Panc1 (cell line): ENCODE data around the gene NF1. TPM values are rescaled to one million over a fixed set of nuclear protein-coding genes. Genes with fewer than 3 reads are reported as not detected.

ENCODE experiments used
- ATAC-seq: fragments of 200-7000 bp; cut with Tn5 transposase; 2 replicates; pipeline ENCODE4 v1.9.1; 2020; ENCODE audit warnings: mild to moderate bottlenecking, moderate library complexity
- BruUV-seq: library from RNA; stranded (reverse); fragments of 400-500 nt; replicated peaks from 2 replicates; lab custom pipeline; 2021; lab: Mats Ljungman, UMichigan
- CTCF ChIA-PET: fragments of 300-600 bp; sonication (Branson Sonifier 250); formaldehyde crosslinking; loops from one replicate; lab custom pipeline; 2022; ENCODE audit warnings: antibody characterized with exemption; lab: Charles Lee
- POLR2A ChIA-PET: fragments of 300-600 bp; sonication (Branson Sonifier 250); formaldehyde crosslinking; loops from one replicate; lab custom pipeline; 2022; ENCODE audit warnings: antibody characterized with exemption; lab: Charles Lee
- DNase-seq: peaks from one replicate; pipeline ENCODE4 v3.0.0-alpha.2; 2010; ENCODE audit warnings: low read depth, low spot score
- H3K27ac ChIP-seq: 2 replicates; pipeline ENCODE4 v1.5.1; 2011; ENCODE audit warnings: mild to moderate bottlenecking, low read length, inconsistent platforms
- H3K27me3 ChIP-seq: fragments of 200-500 bp; sonication (Bioruptor generic); 2 replicates; pipeline ENCODE4 v1.6.0; 2014; ENCODE audit warnings: low read length, inconsistent platforms; ENCODE audit not compliant: control insufficient read depth, insufficient read depth
- H3K36me3 ChIP-seq: fragments of 200-500 bp; sonication (Bioruptor generic); 2 replicates; pipeline ENCODE4 v1.5.1; 2014; ENCODE audit warnings: inconsistent platforms, mild to moderate bottlenecking, low read length, moderate library complexity; ENCODE audit not compliant: control insufficient read depth, insufficient read depth
- H3K4me1 ChIP-seq: 2 replicates; pipeline ENCODE4 v1.5.1; 2011; ENCODE audit warnings: inconsistent platforms, mild to moderate bottlenecking, low read length, moderate library complexity; ENCODE audit not compliant: control insufficient read depth, insufficient read depth
- H3K4me3 ChIP-seq, 2 experiments: 2 replicates each; pipeline ENCODE4 v1.5.1; 2011 to 2012; ENCODE audit warnings: low read depth in 2 of 2, low read length in 2 of 2, mild to moderate bottlenecking in 2 of 2, inconsistent platforms in 1 of 2, moderate library complexity in 1 of 2
- H3K9me3 ChIP-seq: fragments of 200-500 bp; sonication (Bioruptor generic); 2 replicates; pipeline ENCODE4 v1.5.1; 2014; ENCODE audit warnings: low read depth, mild to moderate bottlenecking, inconsistent platforms, low read length, moderate library complexity; ENCODE audit not compliant: control insufficient read depth, insufficient read depth
- CTCF ChIP-seq: fragments of 450-650 bp; IDR thresholded peaks from 2 replicates; pipeline ENCODE4 v1.5.1; 2017; ENCODE audit warnings: mild to moderate bottlenecking
- POLR2AphosphoS5 ChIP-seq: IDR thresholded peaks from 2 replicates; pipeline ENCODE4 v1.6.1; 2012; ENCODE audit warnings: mild to moderate bottlenecking, low read depth, low read length, moderate library complexity
- REST ChIP-seq, 2 experiments: IDR thresholded peaks; 2 replicates each; pipeline ENCODE4 v1.6.1; 2011 to 2012; ENCODE audit warnings: low read depth in 2 of 2, control low read depth in 1 of 2, low read length in 1 of 2, mild to moderate bottlenecking in 1 of 2, moderate library complexity in 1 of 2; ENCODE audit not compliant: insufficient read depth in 1 of 2
- SIN3A ChIP-seq: IDR thresholded peaks from 2 replicates; pipeline ENCODE4 v1.6.1; 2012; ENCODE audit warnings: low read depth, mild to moderate bottlenecking, low read length, moderate library complexity, borderline replicate concordance; ENCODE audit not compliant: insufficient read depth
- TCF7L2 ChIP-seq: IDR thresholded peaks from 2 replicates; pipeline ENCODE4 v1.6.1; 2011; ENCODE audit warnings: mild to moderate bottlenecking, low read depth, low read length, inconsistent platforms
- in situ Hi-C: cut with HindIII; loops from 2 replicates; pipeline ENCODE4 v1.10.0; 2016; ENCODE audit warnings: low sequenced_read_pairs, low pct_unique_long_range_greater_than_20kb
- intact Hi-C: fragments of 100-400 bp; cut with micrococcal nuclease; formaldehyde crosslinking; loops from one replicate; pipeline ENCODE4 v1.10.0; 2022; ENCODE audit not compliant: unreplicated experiment
- total RNA-seq: library from RNA; stranded (reverse); gene quantifications from one replicate; pipeline ENCODE4 v1.2.1, GENCODE V29; 2021; ENCODE audit not compliant: unreplicated experiment

The NF1 gene
- total RNA-seq, 1 experiment from 2014 or later: 82.5 TPM

- H3K27ac ChIP-seq: no peak overlapping the region
- no peaks in the 10 kb centered on the region for H3K4me1 ChIP-seq
- DNase-seq: no peak
- TF ChIP-seq POLR2AphosphoS5: no peak
- TF ChIP-seq CTCF: no peak
- no peak for TF ChIP-seq REST (IDR thresholded peaks at IDR 0.05; ENCODE audit: insufficient read depth in 1 of 2, low read depth in 2 of 2, low read length in 1 of 2)
- no peak for TF ChIP-seq TCF7L2
- no peak for TF ChIP-seq SIN3A
- intact Hi-C loops (no loop called here), in situ Hi-C loops (no loop called here)
- no peak for ATAC-seq
- H3K27me3 ChIP-seq: no peaks in the 10 kb centered on the region
- no peaks in the 10 kb centered on the region for H3K36me3 ChIP-seq
- no peak overlapping the region for H3K4me3 ChIP-seq
- BruUV-seq: no TSS peak
- CTCF ChIA-PET: no interaction called here
- H3K9me3 ChIP-seq: no peaks in the 10 kb centered on the region
- POLR2A ChIA-PET: interaction anchor here (0.6 kb wide), 2 partner anchors 347 to 403 kb away, joined by 3 read pairs; no protein-coding TSS in a partner anchor
Observed at GRCh38 chr17:31397256-31397939, 302.6 kb downstream of the NF1 start.

- Histone ChIP-seq H3K4me1 (no peaks in the 10 kb centered on the region), H3K27me3 (no peaks in the 10 kb centered on the region), H3K9me3 (no peaks in the 10 kb centered on the region), H3K4me3 (no peak overlapping the region), H3K27ac (no peak overlapping the region), H3K36me3 (no peaks in the 10 kb centered on the region)
- DNase-seq (no peak), ATAC-seq (no peak)
- no TSS peak for BruUV-seq
- TF ChIP-seq TCF7L2 (no peak), POLR2AphosphoS5 (no peak), REST (IDR thresholded peaks at IDR 0.05; ENCODE audit: insufficient read depth in 1 of 2, low read depth in 2 of 2, low read length in 1 of 2) (no peak), CTCF (no peak), SIN3A (no peak)
- CTCF ChIA-PET: no interaction called here
- in situ Hi-C loops (no loop called here), intact Hi-C loops (no loop called here)
- POLR2A ChIA-PET: interaction anchor here (0.6 kb wide), 2 partner anchors 348 to 404 kb away, joined by 3 read pairs; no protein-coding TSS in a partner anchor
Observed at GRCh38 chr17:31398381-31399311, 303.9 kb downstream of the NF1 start.
